GM12865 (cell line): Measurements from ENCODE around the gene TMEM270.

Source experiments
- DNase-seq: peaks from one replicate; pipeline ENCODE4 v3.0.0; 2010; ENCODE audit warnings: low read depth
- H3K4me3 ChIP-seq: 2 replicates; pipeline ENCODE4 v1.5.1; 2011; ENCODE audit warnings: mild to moderate bottlenecking, low read depth, low read length, control low read depth
- TF ChIP-seq, protein P1 (sequence below): IDR thresholded peaks from 2 replicates; pipeline ENCODE4 v1.5.1; 2011; ENCODE audit warnings: low read length, control low read depth, low read depth, inconsistent platforms; ENCODE audit not compliant: insufficient read depth; ENCODE audit errors: missing control alignments

TMEM270 gene

GRCh38 chr7:73861305-73861704 is 346 bp downstream of the TMEM270 start:
- TF ChIP-seq, protein P1, sequence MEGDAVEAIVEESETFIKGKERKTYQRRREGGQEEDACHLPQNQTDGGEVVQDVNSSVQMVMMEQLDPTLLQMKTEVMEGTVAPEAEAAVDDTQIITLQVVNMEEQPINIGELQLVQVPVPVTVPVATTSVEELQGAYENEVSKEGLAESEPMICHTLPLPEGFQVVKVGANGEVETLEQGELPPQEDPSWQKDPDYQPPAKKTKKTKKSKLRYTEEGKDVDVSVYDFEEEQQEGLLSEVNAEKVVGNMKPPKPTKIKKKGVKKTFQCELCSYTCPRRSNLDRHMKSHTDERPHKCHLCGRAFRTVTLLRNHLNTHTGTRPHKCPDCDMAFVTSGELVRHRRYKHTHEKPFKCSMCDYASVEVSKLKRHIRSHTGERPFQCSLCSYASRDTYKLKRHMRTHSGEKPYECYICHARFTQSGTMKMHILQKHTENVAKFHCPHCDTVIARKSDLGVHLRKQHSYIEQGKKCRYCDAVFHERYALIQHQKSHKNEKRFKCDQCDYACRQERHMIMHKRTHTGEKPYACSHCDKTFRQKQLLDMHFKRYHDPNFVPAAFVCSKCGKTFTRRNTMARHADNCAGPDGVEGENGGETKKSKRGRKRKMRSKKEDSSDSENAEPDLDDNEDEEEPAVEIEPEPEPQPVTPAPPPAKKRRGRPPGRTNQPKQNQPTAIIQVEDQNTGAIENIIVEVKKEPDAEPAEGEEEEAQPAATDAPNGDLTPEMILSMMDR = no peak
- H3K4me3 ChIP-seq = no peak overlapping the region
- DNase-seq = no peak

- DNase-seq = no peak
- TF ChIP-seq, protein P1 = no peak
- no peak overlapping the region for H3K4me3 ChIP-seq
Measured at GRCh38 chr7:73864981-73865711, 4.2 kb downstream of the TMEM270 start.

GRCh38 chr7:73865738-73866445 is 4.9 kb downstream of the TMEM270 start:
- H3K4me3 ChIP-seq = no peak overlapping the region
- TF ChIP-seq, protein P1 = peak; percentile 52
- peak; percentile 35 for DNase-seq

GRCh38 chr7:73866446-73866767 is 5.4 kb downstream of the TMEM270 start:
- no peak for DNase-seq
- TF ChIP-seq, protein P1 = no peak
- no peak overlapping the region for H3K4me3 ChIP-seq

DNA sequence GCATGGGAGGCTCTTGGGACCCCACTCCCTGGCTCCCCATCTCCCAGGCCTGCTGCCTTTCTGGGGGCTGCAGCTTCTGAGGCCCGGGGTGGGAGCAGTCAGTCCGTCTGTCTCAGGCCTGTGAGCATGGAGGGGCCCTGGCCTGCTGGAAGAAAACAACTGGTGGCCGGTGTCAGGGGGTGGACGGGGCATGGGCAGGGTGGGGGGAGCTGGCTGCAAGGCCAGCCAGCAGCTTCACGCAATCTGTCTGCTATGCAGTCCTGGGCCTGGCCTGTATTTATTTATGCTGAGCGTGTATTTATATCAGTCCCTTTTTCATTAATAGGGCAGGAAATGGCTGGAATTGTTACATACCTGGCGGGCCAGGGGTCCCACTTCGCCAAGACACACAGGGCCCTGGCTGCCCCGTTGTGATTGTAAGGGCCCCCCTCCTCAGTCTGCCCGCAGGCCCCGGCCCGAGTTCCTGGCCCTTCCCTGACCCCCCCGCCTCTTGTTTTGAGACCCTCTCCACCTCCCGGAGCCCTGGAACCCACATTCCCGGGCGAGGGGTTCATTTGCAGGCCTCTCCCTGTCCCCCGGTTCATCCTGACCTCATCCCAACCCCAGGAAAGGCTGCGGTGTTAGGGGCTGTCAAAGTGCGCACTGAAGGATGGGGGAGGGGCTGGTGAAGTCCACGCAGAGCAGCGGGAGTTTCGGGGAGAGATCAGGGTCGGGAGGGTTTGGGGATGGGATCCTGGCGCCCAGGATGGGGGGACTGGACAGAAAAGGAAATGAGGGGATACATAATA is 8.2 kb downstream of the TMEM270 start:
- H3K4me3 ChIP-seq = no peak overlapping the region
- no peak for DNase-seq
- TF ChIP-seq, protein P1 = no peak

DNA sequence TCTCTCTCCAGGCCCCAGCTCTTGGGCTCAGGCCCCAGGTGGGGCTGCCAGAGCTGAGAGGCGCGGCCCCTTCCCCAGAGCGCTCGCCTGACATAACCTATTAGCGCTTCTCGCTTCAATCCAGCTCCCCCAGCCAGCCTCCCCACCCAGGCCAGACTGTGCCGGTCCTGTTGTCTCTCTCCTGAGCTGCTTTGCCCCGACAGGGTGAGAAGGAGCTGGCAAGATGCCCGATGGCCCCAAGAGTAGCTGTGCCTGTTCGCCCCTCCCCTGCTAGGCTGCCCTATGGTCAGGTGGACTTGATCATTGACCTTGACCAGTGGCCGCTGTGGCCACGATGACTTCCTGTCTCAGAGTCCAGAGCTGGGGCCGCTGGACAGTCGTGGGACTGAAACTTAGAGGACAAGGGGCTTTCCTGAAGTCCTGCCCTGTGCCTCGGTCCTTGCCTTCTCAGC is 9.1 kb downstream of the TMEM270 start:
- no peak overlapping the region for H3K4me3 ChIP-seq
- TF ChIP-seq, protein P1 = no peak
- DNase-seq = no peak
